ENCODE data around the gene TMEM221. TPM values are rescaled to one million over a fixed set of nuclear protein-coding genes. Genes with fewer than 3 reads are reported as not detected.

TMEM221 gene
- polyA plus RNA-seq, 1 donor from 2014 or later, result not detected

- H2AFZ ChIP-seq (ENCODE audit: low read depth, low read length), result no peak overlapping the region
- no peaks in the 10 kb centered on the region for H3K9me2 ChIP-seq (ENCODE audit: insufficient read depth, low read length)
- no peaks in the 10 kb centered on the region for H3K27me3 ChIP-seq (ENCODE audit: insufficient read depth, low read depth, low read length)
- H3K4me3 ChIP-seq (ENCODE audit: low read length), result no peak overlapping the region
- no peaks in the 10 kb centered on the region for H4K20me1 ChIP-seq (ENCODE audit: insufficient read depth)
- no peak overlapping the region for H3K9ac ChIP-seq (ENCODE audit: low read length)
- H3K36me3 ChIP-seq (ENCODE audit: insufficient read depth, low read length), result no peaks in the 10 kb centered on the region
- H3F3A ChIP-seq (ENCODE audit: insufficient read depth, low read length, poor library complexity, severe bottlenecking), result no peaks in the 10 kb centered on the region
- H3K4me2 ChIP-seq (ENCODE audit: low read length), result no peak overlapping the region
- no peak overlapping the region for H3K27ac ChIP-seq (ENCODE audit: low read length)
- no peaks in the 10 kb centered on the region for H3K79me2 ChIP-seq (replicated peaks; ENCODE audit: insufficient read depth, low read length)
- H3K9me3 ChIP-seq (ENCODE audit: low read length), result no peaks in the 10 kb centered on the region
- no peak for TF ChIP-seq TAF1 (IDR thresholded peaks at IDR 0.05; ENCODE audit: low read depth)
- TF ChIP-seq EZH2 (IDR thresholded peaks at IDR 0.05; ENCODE audit: borderline replicate concordance, insufficient read depth, low read length, poor library complexity, severe bottlenecking), result no peak
- no peak for TF ChIP-seq CTCF (IDR thresholded peaks at IDR 0.05; ENCODE audit: poor library complexity, severe bottlenecking)
- no peak for TF ChIP-seq RAD21 (conservative IDR thresholded peaks at IDR 0.05)
- no peak for TF ChIP-seq REST (IDR thresholded peaks at IDR 0.05; ENCODE audit: borderline replicate concordance)
- TF ChIP-seq POLR2AphosphoS5 (IDR thresholded peaks at IDR 0.05), result no peak
- no peak for TF ChIP-seq EP300 (conservative IDR thresholded peaks at IDR 0.05; ENCODE audit: poor library complexity, severe bottlenecking)
- TF ChIP-seq MXI1 (conservative IDR thresholded peaks at IDR 0.05; ENCODE audit: poor library complexity, severe bottlenecking), result no peak
- no peak for TF ChIP-seq SMC3 (conservative IDR thresholded peaks at IDR 0.05; ENCODE audit: poor library complexity)
Observed at GRCh38 chr19:17486545-17487240, 38.2 kb upstream of the TMEM221 start.

- Histone ChIP-seq H3K27me3 (ENCODE audit: insufficient read depth, low read depth, low read length) (no peaks in the 10 kb centered on the region), H4K20me1 (ENCODE audit: insufficient read depth) (no peaks in the 10 kb centered on the region), H3K4me2 (ENCODE audit: low read length) (no peak overlapping the region), H3K9ac (ENCODE audit: low read length) (no peak overlapping the region), H3K36me3 (ENCODE audit: insufficient read depth, low read length) (no peaks in the 10 kb centered on the region), H3K79me2 (replicated peaks; ENCODE audit: insufficient read depth, low read length) (no peaks in the 10 kb centered on the region), H3K9me2 (ENCODE audit: insufficient read depth, low read length) (no peaks in the 10 kb centered on the region), H3K9me3 (ENCODE audit: low read length) (no peaks in the 10 kb centered on the region), H3K27ac (ENCODE audit: low read length) (no peak overlapping the region), H3F3A (ENCODE audit: insufficient read depth, low read length, poor library complexity, severe bottlenecking) (no peaks in the 10 kb centered on the region), H2AFZ (ENCODE audit: low read depth, low read length) (no peak overlapping the region), H3K4me3 (ENCODE audit: low read length) (no peak overlapping the region)
- TF ChIP-seq MXI1 (conservative IDR thresholded peaks at IDR 0.05; ENCODE audit: poor library complexity, severe bottlenecking), result no peak
Observed at GRCh38 chr19:17484520-17485185, 36.2 kb upstream of the TMEM221 start.
